HG03097 (cell line): ENCODE results near the gene DDX3X.
A peak's percentile ranks its signal among the peaks of the same experiment; 100 is the strongest.

Source experiments
- ATAC-seq: cut with Tn5 transposase; IDR thresholded peaks from one replicate; pipeline ENCODE4 v1.9.1; 2021; ENCODE audit not compliant: unreplicated experiment, low FRiP score

The DDX3X gene

DNA sequence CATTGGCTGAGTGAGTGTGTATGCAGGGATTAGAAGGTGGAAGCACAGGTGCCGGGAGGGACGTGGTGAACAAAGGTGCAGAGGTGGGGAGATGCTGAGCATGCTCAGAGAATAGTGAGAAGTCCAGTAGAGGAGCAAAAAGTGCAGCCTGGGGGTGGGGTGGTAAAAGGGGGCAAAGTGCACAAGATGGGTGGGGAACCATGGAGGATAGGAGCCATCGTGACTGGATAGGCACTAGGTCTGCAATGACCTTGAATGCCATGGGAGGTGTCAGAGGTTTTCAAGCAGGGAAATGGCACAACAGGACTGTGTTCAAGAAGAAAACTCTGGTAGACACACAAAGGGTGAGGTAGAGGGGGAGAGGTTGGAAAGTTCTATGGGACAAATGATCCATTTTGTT is 6.6 kb upstream of the DDX3X start:
- no peak for ATAC-seq

DNA sequence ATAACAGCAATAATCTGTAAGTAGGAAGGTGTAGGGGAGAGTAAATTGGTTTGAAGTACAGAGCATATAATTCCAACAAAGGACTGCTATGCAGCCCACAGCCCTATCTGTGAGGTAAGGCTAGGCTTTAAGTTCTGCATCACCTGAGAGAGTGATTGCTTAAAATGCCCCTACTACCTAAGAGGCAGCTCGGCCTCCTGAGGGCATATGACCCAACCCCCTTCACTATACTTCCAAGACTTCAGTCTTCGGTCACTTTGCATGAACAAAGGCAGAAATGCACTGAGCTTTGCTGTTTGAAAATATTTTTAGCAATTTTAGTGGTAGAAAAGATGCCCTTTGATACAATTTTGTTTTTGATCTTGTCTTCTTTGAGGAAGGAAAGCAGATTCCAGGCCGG is 4.9 kb upstream of the DDX3X start:
- no peak for ATAC-seq

DNA sequence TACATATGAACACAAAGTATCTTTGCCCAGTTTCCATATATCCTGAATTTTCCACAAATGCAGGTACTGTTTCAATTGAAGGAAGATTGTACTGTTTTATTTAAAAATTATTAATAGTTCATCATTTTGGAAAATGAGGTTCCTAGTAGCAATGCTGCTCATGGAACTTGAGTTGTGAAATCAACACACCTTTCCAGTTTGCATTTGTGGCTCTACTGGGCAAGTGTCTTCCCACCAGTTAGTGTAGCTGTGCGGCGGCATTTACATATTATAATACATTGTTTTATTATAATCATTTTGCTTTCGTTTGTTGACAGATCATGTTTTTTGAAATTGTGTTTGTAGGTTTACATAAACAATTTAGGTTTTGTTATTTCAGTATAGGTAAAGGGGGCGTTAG is 2.0 kb upstream of the DDX3X start:
- ATAC-seq = no peak

DNA sequence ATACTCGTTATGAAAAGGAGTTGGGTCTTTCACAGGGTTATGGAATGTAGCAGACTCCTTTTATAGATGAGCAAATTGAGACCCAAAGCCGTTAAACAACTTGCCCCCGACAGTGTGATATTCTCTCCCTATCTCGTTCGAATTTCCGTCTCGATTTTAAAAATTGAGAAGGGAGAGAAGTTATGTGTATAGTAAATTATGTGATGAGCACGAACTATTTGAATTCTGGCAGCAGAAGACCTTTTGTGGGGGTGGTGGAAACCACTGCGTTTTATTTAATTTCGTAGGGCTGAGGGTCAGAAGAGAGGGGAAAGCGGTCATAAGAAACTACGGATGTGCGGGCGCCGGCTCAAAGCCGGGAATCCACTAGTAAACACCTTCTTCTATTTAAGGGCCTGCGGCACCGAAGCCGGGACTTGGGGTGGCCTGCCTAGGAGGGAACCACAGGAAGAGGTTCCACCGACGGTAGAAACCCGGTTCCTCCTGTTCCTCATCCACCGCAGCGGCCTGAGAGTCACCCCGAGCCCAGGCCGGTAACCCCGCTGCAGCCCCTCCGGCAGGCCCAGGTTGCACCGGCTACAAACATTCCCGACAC is 1.5 kb upstream of the DDX3X start:
- ATAC-seq = peak; percentile 12

DNA sequence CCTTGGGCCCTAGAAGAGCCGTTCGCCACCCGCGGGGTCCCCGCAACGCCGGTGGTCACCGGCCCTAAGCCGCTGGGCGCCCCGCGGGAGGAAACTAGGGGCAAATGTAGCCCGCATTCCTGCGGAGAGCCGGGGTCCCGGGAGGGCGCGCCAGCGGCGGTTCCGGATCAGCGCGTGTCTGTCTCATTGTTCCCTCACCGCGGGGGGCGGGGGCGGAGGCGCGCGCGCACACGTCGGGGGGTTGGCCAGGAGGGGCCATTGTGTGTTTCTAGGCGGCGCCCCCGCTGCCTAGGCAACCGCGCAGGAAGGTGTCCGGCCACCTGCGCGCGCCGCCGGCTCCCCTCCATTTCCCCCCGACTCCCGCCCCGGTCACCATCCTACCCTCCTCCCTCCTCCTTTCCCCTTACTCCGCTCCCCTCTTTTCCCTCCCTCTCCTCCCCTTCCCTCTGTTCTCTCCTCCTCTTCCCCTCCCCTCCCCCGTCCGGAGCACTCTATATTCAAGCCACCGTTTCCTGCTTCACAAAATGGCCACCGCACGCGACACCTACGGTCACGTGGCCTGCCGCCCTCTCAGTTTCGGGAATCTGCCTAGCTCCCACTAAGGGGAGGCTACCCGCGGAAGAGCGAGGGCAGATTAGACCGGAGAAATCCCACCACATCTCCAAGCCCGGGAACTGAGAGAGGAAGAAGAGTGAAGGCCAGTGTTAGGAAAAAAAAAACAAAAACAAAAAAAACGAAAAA is 789 bp upstream of the DDX3X start:
- ATAC-seq = peak; percentile 35

DNA sequence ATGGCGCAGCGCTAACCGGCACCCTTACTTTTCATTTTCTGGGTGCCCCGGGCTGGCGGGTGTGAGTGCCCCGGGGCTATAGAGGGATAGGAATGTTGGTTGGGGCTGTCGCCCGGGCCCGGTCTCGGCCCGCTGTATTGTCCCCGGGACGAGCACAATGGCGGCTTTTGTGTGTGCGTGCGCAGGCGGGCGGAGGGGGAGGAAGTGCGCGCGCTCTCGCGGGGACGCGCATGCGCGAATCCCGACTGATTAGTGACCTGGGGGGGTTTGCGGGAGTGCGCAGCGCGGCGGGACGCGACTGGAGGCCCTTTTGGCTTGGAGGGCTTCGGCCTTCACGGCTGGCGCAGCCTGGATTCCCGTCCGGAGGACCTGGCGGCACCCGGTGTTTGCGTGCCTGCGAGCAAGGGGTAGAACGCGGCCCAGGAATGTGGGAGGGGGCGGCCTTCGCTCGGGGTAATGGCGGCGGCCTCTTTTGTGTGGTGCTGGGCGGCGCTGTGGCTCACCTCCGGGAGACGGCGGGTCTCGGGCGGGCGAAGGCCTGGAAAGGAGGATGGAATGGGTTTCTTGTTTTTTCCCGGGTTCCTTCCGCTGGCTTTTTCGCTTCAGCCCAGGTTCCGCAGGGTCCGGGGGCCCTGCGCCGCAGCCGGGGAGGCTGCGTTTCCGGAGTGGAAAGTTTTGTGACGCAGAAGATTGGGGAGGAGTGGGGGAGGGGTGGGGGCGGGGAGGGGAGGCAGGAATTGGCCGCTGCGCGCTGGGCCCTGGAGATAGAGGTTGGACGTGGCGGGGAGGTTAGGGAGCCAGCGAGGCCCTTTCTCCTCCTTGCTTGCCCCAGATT is 618 bp downstream of the DDX3X start:
- ATAC-seq = peak; percentile 22

DNA sequence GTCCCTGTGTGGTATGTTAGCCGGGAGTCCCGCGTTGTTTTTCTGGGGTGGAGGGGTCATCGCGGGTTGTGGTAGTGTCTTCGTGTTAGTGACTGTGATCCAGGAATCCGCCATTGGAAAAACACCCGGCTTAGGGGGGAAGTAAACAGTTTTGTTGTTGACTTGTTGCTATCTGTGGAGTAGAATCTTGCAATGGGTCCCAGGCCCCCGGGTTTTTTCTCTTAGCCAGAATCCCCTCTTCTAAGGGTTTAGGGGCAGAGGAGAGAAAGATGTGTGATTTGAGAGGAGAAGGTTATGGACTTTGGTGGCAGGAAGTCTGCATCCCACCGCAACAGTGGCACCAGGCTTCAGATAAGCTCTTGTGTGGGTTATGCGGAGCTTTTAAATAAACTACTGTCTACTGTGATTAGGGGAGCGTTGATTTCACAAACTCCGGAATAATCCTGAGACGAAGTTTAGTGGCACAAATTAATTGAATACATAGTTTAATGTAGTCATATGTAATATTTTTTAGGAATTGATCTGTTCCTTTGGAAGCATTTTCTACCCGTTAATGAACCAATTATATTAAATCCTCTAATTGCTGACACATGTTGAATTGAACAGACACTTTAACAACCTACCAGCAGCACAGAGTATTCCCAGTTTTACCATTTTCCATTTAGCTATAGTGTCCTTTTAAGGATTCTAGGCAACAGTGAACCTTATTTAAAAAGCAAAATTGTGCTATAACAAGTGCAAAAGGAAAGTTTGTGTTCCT is 1.4 kb downstream of the DDX3X start:
- no peak for ATAC-seq

DNA sequence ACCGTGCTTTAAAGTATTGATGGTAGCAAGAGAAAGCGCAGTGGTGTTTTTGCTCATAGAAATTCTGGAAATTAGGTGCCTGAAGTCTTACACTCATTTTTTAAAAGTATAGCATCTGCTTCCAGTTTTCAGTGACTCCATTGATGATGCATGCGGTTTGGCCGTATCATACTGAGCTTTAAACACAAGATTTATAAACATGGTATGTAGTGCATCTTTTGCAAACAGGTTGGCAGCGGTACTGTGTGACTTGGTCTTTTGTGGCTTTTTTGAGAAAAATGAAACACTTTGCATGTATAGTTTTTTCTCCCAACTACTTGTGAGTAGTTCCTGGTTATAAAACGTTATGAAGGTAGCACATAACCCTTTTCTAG is 2.0 kb downstream of the DDX3X start:
- no peak for ATAC-seq

DNA sequence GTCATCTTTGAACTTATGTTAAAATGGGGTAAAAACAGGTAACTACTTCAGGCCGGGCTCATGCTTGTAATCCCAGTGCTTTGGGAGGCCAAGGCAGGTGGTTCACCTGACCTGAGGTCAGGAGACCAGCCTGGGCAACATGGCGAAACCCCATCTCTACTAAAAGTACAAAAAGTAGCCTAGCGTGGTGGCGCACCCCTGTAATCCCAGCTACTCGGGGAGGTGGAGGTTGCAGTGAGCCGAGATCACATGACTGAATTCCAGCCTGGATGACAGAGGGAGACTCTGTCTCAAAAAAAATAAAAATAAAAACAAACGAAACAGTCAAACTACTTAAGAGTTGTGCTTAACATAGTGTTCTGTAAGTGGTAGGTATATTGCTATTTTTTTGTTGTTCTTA is 2.5 kb downstream of the DDX3X start:
- ATAC-seq = no peak

DNA sequence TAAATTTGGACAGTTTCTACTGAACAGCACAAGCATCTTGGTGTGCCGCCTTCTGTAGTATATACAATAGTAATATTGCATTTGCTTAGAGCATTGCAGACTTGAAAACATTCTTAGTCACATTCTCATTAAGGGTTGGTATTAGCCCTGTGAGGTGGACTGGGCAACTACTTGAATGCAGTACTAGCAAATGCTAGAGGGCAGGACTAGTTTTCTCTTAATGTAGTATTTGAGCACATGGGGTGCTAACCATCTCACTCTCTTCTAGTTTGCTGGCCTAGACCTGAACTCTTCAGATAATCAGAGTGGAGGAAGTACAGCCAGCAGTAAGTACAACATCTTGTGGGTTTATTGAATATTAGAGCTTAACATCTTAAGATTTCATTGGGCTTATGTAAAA is 3.2 kb downstream of the DDX3X start:
- ATAC-seq = no peak

DNA sequence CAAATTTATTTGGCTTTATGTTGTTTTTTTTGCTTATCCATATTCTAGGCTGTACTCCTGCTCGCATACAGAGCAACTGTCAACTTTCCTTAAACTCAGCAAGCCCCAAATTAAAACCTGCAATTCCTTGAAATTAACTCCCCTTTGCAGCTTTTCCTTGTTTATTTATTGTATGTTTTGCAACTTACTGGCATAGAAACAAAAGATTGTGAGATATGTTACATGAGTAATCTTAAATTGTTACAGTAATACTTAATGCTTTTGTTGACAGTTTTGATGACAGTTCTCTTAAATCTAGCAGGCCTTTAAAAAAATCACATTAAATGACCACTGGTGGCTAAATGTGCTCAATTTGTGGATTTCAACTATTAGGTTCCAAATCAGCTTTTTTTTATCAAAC is 4.5 kb downstream of the DDX3X start:
- ATAC-seq = no peak

DNA sequence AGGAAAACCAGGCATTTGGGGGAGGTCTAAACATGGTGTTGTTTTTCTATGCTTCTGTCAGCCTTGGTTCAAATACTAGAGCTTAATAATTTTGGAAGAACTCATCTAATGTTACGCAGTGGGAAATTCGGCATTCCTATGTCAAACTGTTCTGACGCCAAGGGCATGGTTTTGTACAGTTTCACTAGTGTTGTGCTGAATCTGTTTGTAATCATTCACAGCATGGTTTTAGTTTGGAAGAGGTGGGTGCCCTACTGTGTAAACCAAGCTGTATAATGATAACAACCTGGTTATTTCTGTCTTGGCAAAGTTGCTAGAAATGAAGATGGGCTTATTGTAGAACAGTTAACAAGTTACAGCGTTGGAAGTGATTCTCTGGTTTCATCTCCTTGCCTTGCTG is 5.2 kb downstream of the DDX3X start:
- no peak for ATAC-seq

DNA sequence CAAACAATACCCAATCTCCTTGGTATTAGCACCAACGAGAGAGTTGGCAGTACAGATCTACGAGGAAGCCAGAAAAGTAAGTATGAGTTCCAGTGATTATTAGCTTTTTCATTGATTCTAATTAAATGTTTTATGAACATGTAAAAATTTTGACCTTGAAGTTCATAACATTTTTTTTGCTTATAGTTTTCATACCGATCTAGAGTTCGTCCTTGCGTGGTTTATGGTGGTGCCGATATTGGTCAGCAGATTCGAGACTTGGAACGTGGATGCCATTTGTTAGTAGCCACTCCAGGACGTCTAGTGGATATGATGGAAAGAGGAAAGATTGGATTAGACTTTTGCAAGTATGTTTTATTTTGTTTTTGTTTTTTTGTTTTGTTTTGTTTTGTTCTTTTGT is 10.1 kb downstream of the DDX3X start:
- ATAC-seq = no peak

DNA sequence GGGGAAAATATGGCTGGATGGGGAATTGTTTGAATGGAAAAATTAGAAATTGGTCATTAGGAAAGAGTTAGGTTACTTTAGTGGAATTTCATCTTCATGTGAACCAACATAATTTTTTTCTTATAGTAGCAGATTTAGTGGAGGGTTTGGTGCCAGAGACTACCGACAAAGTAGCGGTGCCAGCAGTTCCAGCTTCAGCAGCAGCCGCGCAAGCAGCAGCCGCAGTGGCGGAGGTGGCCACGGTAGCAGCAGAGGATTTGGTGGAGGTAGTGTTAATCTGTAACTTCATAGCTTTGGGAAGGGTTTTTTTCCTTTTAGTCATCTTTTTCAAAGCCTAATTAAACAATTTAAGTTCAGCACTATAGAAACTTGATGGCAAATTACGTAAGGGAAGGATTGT is 13.2 kb downstream of the DDX3X start:
- no peak for ATAC-seq

DNA sequence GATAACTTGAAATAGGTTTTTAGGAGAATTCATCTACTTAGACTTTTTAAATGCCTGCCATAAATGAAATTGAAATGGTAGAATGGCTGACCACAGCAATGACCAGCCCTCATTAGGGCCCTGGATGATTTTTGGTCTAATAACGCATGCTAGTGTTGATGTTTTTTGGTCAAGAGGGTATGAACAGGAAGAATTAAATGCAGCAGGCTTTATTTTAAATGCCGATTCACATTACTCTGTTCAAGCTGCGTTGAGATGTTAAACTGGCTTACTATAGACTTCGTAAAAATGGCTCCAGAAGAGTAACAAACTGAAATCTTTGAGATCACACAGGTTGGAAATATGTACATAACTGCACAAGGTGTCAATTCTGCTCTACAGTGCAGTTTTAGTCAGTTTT is 14.6 kb downstream of the DDX3X start:
- ATAC-seq = no peak

DNA sequence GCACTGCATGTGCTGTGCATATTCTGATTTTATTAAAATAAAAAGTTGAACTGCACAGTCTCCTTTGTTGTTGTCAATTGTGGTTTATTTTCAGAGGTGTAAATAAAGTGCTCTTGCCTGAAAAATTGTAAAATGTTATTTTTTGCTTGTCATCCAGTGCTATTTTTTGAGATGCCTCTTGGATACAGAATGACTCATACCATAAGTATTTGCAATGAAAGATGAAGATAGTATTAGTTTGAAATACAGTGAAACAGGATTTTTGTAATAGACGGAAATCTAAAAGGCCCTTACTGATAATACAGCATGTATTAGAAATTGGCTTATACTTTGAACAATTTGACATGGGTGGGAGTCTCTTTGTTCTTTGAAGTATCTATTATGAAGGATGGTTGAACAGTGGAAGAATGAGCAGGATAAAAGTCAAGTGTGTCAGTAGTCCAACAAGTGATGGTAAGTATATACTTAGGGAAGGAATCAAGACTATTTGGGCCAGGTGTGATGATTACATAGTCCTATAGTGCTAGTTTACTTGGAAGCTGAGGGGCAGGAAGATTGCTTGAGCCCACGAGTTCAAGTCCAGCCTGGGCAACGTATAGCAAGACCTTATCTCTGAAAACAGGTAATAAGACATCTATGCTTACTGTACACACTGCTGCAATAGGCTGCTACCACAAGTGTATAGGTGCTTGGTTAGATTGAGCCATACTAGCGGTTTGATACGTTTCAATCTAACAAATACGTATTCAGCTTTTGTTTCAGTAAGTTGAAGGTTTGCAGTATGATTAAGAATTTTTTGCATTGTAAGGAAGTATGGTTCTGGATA is 16.4 kb downstream of the DDX3X start:
- no peak for ATAC-seq

DNA sequence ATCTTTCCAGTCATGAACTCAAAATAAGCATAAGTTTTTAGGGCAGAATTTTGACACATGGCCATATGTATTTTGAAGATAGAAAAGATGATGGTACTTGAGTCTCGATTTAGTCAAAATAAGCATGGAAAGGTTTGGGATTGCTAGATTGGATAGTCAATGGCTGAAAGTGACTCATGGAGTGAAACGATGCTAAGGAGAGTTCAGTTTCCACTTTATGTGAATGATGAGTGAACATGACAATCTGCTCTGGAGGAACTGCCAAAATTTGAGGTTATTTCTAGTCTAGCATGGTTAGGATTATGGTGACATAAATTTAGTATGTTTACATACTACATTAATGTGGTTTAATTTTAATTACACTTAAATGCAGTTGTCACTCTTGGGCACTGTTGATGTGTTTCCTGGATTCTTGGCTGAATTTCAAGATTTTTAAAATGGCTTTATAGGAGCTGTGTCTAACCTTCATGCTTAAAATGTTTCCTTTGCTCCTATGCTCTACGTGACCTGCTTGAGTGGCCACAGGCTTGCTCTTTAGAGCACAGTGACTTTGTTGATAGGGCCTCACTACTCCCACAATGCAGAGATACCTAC is 17.1 kb downstream of the DDX3X start:
- ATAC-seq = no peak

DNA sequence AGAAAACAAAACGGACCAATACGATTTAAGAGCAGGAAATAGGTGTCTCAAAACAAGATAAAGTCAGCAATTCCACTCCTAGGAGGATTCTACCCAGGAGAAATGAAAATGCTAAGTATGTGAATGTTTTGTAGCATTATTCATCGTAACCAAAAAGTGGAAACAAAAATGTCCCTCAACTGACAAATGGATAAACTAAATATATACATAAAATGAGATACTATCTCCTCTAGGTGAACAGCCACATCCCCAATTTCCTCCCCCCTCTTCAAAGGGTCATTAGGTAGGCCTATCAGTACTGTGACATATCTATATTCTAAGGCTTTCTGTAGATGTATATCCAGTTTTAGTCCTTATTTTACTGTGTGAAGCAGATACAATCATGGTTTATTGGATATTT is 18.0 kb downstream of the DDX3X start:
- ATAC-seq = no peak

DNA sequence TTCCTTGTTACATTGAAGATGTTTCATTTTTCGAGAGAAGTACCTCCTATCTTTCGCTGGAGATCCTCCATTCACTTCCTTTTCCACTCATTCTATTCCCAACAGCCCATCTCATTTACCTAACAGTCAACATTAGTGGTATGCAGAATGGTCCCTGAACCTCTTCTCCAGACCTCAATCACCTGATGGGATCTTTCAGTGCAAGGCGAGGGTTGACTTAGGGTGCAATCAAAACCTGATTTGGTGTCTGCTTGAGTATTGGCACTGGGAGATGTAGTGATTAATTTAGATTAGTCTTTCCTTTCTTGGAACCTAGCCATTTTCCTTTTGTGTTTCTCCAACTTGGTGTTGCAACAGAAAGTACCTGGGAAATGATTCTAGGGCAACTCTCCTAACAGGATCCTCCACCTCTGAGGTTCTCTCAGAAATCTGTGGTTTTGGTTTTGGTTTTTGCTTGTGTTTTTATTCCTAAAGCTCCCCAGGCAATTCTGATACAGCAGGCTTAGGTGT is 18.4 kb downstream of the DDX3X start:
- ATAC-seq = no peak

DNA sequence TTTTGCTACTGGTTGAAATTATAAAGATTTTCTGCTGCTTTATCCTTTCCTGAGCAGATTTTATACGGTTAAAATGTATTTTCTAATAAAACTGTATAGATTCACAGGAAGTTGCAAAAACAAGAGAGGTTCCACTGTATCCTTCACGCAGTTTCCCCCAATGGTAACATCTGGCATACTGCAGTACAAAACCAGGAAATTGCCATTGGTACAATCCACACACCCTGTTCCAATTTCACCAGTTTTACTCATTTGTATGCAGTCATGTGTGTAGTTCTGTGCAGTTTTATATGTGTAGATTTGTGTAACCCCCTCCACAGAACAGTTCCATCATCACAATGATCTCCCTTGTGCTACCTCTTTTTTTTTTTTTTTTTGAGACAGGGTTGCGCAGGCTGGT is 20.0 kb downstream of the DDX3X start:
- no peak for ATAC-seq
